Activated B cell treated with CpG ODN at 0.5 μM for 24 hours (primary cell): ENCODE results near the gene XIRP2. TPM values are rescaled to one million over a fixed set of nuclear protein-coding genes. Genes with fewer than 3 reads are reported as not detected.

Source experiments
- ATAC-seq: fragments of 200-7000 bp; cut with Tn5 transposase; one replicate; pipeline ENCODE4 v1.10.0; 2021; ENCODE audit warnings: low read depth, mild to moderate bottlenecking, moderate library complexity
- CTCF ChIA-PET: fragments of 350-600 bp; sonication (Branson Sonifier 250); formaldehyde crosslinking; loops from one replicate; lab custom pipeline; 2021; ENCODE audit warnings: antibody characterized with exemption; lab: Charles Lee
- POLR2A ChIA-PET: fragments of 350-600 bp; sonication (Branson Sonifier 250); formaldehyde crosslinking; loops from one replicate; lab custom pipeline; 2021; ENCODE audit warnings: antibody characterized with exemption; lab: Charles Lee
- DNase-seq: peaks from one replicate; pipeline ENCODE4 v3.0.0; 2022
- H3K27ac Mint-ChIP-seq: one replicate; pipeline ENCODE4 v1.8.0; 2020; ENCODE audit warnings: mixed read lengths
- H3K27me3 Mint-ChIP-seq: one replicate; pipeline ENCODE4 v1.8.0; 2021; ENCODE audit warnings: mixed read lengths
- H3K36me3 Mint-ChIP-seq: one replicate; pipeline ENCODE4 v1.8.0; 2021; ENCODE audit warnings: low read depth, mixed read lengths
- H3K4me1 Mint-ChIP-seq: one replicate; pipeline ENCODE4 v1.8.0; 2021; ENCODE audit warnings: mixed read lengths
- H3K4me3 Mint-ChIP-seq: one replicate; pipeline ENCODE4 v1.8.0; 2020; ENCODE audit warnings: mild to moderate bottlenecking, mixed read lengths
- H3K9me3 Mint-ChIP-seq: one replicate; pipeline ENCODE4 v1.8.0; 2020; ENCODE audit warnings: mixed read lengths
- intact Hi-C: fragments of 100-400 bp; cut with micrococcal nuclease; formaldehyde crosslinking; loops from one replicate; pipeline ENCODE4 v1.15.1; 2024
- total RNA-seq: library from RNA; stranded (reverse); gene quantifications from 2 replicates; pipeline ENCODE4 v1.2.3, GENCODE V29; 2022
- TF ChIP-seq, protein P1 (sequence below): fragments of 200-600 bp; IDR thresholded peaks from one replicate; pipeline ENCODE4 v1.8.0; 2022; ENCODE audit warnings: antibody characterized with exemption, mild to moderate bottlenecking

Gene XIRP2
- total RNA-seq, 1 donor from 2014 or later: not detected

DNA sequence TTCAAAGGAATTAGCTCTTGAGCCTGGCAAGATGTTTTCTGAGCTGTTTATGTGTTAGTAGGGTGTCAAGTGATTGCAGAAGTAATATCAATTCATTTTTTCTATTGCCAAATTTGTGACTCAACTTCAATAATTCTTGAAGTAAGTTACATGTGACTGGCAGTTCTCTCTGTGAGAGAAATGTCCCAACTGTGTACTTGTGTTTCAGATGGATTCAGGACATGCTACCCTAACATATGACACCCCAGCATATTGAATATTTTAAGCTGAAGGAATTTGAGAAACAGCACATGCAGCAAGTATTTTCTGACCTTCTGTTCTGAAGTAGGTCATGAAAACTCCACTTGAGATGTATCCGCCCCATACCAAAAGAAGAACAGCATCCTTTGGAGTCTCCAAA is 263.6 kb downstream of the XIRP2 start:
- ChIA-PET POLR2A (no interaction called here), CTCF (no interaction called here)
- Mint-ChIP-seq H3K27me3 (no peaks in the 10 kb centered on the region), H3K4me3 (no peak overlapping the region), H3K9me3 (peaks cover 2% of the 10 kb centered on the region), H3K4me1 (no peaks in the 10 kb centered on the region), H3K36me3 (no peaks in the 10 kb centered on the region), H3K27ac (no peak overlapping the region)
- intact Hi-C loops: no loop called here
- DNase-seq: no peak
- TF ChIP-seq, protein P1, sequence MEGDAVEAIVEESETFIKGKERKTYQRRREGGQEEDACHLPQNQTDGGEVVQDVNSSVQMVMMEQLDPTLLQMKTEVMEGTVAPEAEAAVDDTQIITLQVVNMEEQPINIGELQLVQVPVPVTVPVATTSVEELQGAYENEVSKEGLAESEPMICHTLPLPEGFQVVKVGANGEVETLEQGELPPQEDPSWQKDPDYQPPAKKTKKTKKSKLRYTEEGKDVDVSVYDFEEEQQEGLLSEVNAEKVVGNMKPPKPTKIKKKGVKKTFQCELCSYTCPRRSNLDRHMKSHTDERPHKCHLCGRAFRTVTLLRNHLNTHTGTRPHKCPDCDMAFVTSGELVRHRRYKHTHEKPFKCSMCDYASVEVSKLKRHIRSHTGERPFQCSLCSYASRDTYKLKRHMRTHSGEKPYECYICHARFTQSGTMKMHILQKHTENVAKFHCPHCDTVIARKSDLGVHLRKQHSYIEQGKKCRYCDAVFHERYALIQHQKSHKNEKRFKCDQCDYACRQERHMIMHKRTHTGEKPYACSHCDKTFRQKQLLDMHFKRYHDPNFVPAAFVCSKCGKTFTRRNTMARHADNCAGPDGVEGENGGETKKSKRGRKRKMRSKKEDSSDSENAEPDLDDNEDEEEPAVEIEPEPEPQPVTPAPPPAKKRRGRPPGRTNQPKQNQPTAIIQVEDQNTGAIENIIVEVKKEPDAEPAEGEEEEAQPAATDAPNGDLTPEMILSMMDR: no peak
- ATAC-seq: no peak

DNA sequence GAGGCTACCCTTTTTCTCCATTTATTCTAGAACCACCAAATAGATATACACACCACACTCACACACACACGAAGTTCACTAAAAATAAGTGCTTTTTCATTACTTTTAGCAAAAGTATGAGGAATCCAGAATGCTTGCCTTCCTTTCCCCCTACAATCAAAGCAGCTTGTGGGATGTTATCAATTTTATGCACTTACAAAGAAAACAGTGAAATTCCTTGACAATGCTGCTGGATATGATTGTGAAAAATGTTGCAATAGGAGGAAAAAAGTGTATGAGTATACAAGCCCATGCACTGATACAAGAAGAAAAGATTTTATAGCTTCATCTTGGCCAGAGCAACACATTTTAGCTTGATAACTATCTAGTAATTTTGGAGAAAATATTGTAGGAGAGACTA is 269.2 kb downstream of the XIRP2 start:
- no peak overlapping the region for H3K27ac Mint-ChIP-seq
- H3K4me3 Mint-ChIP-seq: no peak overlapping the region
- DNase-seq (no peak), ATAC-seq (no peak)
- H3K36me3 Mint-ChIP-seq: no peaks in the 10 kb centered on the region
- H3K4me1 Mint-ChIP-seq: no peaks in the 10 kb centered on the region
- H3K9me3 Mint-ChIP-seq: peaks cover 6% of the 10 kb centered on the region
- TF ChIP-seq, protein P1: no peak
- intact Hi-C loops: no loop called here
- CTCF ChIA-PET: no interaction called here
- no peaks in the 10 kb centered on the region for H3K27me3 Mint-ChIP-seq
- POLR2A ChIA-PET: no interaction called here

DNA sequence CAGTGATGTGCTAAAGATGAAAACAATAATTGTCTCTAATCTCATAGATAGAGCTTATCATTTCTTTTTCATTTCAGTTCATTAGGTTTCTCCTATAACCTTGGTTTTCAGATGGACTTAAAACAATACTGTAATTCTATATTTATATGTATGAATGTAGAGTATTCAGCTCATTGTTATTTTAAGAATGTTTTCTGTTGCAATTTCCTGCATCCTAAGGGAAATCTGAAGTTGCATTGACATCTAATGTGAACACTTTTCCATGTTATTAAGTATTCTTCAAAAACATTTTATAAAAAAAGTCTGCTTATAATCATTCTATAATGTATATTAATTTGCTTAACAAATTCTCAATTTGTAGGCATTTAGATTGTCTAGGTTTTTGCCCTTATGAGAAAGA is 288.9 kb downstream of the XIRP2 start:
- DNase-seq (no peak), ATAC-seq (no peak)
- Mint-ChIP-seq H3K4me3 (no peak overlapping the region), H3K9me3 (peaks cover 4% of the 10 kb centered on the region), H3K27ac (no peak overlapping the region), H3K4me1 (no peaks in the 10 kb centered on the region), H3K27me3 (no peaks in the 10 kb centered on the region), H3K36me3 (no peaks in the 10 kb centered on the region)
- TF ChIP-seq, protein P1: no peak
- CTCF ChIA-PET: no interaction called here
- intact Hi-C loops: no loop called here
- POLR2A ChIA-PET: no interaction called here

DNA sequence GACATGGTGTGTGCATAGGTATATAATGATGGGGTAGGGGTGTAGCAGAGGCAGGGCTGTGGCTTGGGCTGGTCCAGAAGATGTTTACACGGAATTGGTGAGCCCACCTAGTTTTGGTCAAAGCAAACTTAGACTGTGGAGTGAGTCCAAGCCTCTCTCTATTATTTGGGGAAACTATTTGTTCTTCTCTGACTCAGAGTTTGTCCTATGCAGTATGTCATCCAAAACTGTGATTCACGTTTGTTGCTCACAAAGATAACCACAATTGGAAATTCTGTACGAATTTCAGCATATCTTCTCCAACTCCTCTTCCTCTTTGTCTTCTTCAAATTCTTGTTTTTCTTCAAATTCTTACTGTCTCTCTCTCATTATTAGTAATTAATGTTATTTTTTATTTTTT is 292.9 kb downstream of the XIRP2 start:
- ChIA-PET CTCF (interaction anchor here (0.6 kb wide), 1 partner anchor 13 kb away, joined by 3 read pairs; no protein-coding TSS in a partner anchor), POLR2A (no interaction called here)
- TF ChIP-seq, protein P1: no peak
- no peak for DNase-seq
- no peak overlapping the region for H3K27ac Mint-ChIP-seq
- no peaks in the 10 kb centered on the region for H3K4me1 Mint-ChIP-seq
- no peak overlapping the region for H3K4me3 Mint-ChIP-seq
- intact Hi-C loops: no loop called here
- H3K9me3 Mint-ChIP-seq: no peaks in the 10 kb centered on the region
- H3K27me3 Mint-ChIP-seq: no peaks in the 10 kb centered on the region
- no peaks in the 10 kb centered on the region for H3K36me3 Mint-ChIP-seq
- ATAC-seq: no peak

DNA sequence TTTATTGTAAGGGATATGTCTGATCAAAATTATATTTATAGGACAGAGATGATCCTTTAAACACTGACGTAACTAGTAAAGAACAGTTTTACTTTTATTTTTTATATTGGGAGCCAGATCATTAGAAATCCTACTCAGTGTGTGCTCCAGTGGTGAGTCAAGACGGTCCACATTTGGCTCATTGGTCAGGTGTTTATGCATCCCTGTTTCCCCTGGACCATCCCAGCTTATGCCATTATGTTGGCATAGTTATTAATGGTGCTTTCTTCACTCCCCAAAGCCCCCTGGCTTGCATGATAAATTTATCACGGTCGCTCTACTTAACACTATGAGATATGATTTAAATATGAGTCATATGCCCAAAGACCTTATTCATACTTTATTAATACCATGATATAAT is 293.4 kb downstream of the XIRP2 start:
- Mint-ChIP-seq H3K27ac (no peak overlapping the region), H3K9me3 (no peaks in the 10 kb centered on the region), H3K36me3 (no peaks in the 10 kb centered on the region), H3K27me3 (no peaks in the 10 kb centered on the region), H3K4me3 (no peak overlapping the region), H3K4me1 (no peaks in the 10 kb centered on the region)
- no peak for ATAC-seq
- intact Hi-C loops: no loop called here
- ChIA-PET POLR2A (no interaction called here), CTCF (interaction anchor here (0.6 kb wide), 1 partner anchor 13 kb away, joined by 3 read pairs; no protein-coding TSS in a partner anchor)
- no peak for DNase-seq
- TF ChIP-seq, protein P1: no peak
